Measurements from ENCODE around the gene KCNG2. TPM values are rescaled to one million over a fixed set of nuclear protein-coding genes. Genes with fewer than 3 reads are reported as not detected.

KCNG2 gene
- total and polyA plus RNA-seq, 2 of the 8 experiments (the other 6 are each of a cell fraction or from before 2014, with no cell fraction given): 0.19 to 0.74 TPM

- Histone ChIP-seq H4K8ac (ENCODE audit: extremely low read depth, insufficient read depth, low read length) (no peak overlapping the region), H3K79me1 (ENCODE audit: low read depth, low read length) (no peaks in the 10 kb centered on the region), H3K9ac (replicated peaks in 1 of 4; ENCODE audit: extremely low read depth in 1 of 4, low read depth in 3 of 4, low read length in 3 of 4) (no peak overlapping the region), H4K91ac (replicated peaks; ENCODE audit: insufficient read length, low read length) (no peak overlapping the region), H3K18ac (ENCODE audit: extremely low read depth, low read length) (no peak overlapping the region), H2AK5ac (ENCODE audit: low read depth, low read length) (no peak overlapping the region), H3K4me2 (ENCODE audit: insufficient read depth in 1 of 2, low read depth in 2 of 2, low read length in 2 of 2) (no peak overlapping the region), H2AFZ (ENCODE audit: low read length) (no peak overlapping the region), H3K27ac (ENCODE audit: low read depth, low read length) (no peak overlapping the region), H3K56ac (replicated peaks; ENCODE audit: insufficient read length, low read depth, low read length) (no peak overlapping the region), H3K14ac (ENCODE audit: insufficient read length) (no peak overlapping the region), H3K4me3 (ENCODE audit: extremely low read depth in 1 of 4, insufficient read depth in 2 of 4, low read depth in 3 of 4, low read length in 4 of 4) (no peak overlapping the region), H3K36me3 (ENCODE audit: control insufficient read depth in 2 of 4, insufficient read depth in 4 of 4, low read length in 3 of 4) (no peaks in the 10 kb centered on the region), H3K4ac (replicated peaks; ENCODE audit: insufficient read length, low read depth, low read length) (no peak overlapping the region), H2BK15ac (ENCODE audit: low read length) (no peak overlapping the region), H2BK5ac (ENCODE audit: low read depth, low read length) (no peak overlapping the region), H4K5ac (ENCODE audit: insufficient read length, low read depth, low read length) (no peak overlapping the region), H3K9me3 (ENCODE audit: insufficient read depth in 2 of 2, low read depth in 1 of 2, low read length in 1 of 2) (no peaks in the 10 kb centered on the region), H2BK20ac (ENCODE audit: low read length) (no peak overlapping the region), H3K79me2 (ENCODE audit: control insufficient read depth in 1 of 2, insufficient read depth in 2 of 2, low read length in 2 of 2) (no peaks in the 10 kb centered on the region), H3K23ac (ENCODE audit: insufficient read length) (no peak overlapping the region), H2BK12ac (ENCODE audit: low read depth, low read length) (no peak overlapping the region), H3K4me1 (replicated peaks in 1 of 4; ENCODE audit: control insufficient read depth in 3 of 4, insufficient read depth in 4 of 4, low read length in 3 of 4) (no peaks in the 10 kb centered on the region), H4K20me1 (replicated peaks in 1 of 2; ENCODE audit: control insufficient read depth in 1 of 2, insufficient read depth in 2 of 2, low read length in 2 of 2) (peaks cover 0 to 5% of the 10 kb centered on the region in 2 experiments), H2BK120ac (replicated peaks; ENCODE audit: low read depth, low read length) (no peak overlapping the region), H3K27me3 (replicated peaks in 1 of 4; ENCODE audit: control insufficient read depth in 3 of 4, extremely low read depth in 1 of 4, insufficient read depth in 3 of 4, low read length in 3 of 4) (no peaks in the 10 kb centered on the region; a peak in 1 of 7 replicates), H3K23me2 (ENCODE audit: low read depth, low read length) (no peaks in the 10 kb centered on the region)
- 91% methylated on average over 7 of the region's 7 CpGs; no CpG with 5 or more reads in 1 of the 2 experiments for WGBS, 2 experiments (ENCODE audit: extremely low coverage in 1 of 2, insufficient coverage in 1 of 2, insufficient read length in 1 of 2, insufficient replicate concordance in 2 of 2, low coverage in 1 of 2, low lambda C conversion rate in 2 of 2, missing lambda C conversion rate in 1 of 2)
- DNase-seq (ENCODE audit: low read depth in 1 of 2, low spot score in 2 of 2): no peak
- ChIA-PET CTCF (ENCODE audit: partially characterized antibody) (no interaction called here), POLR2A (ENCODE audit: partially characterized antibody) (no interaction called here)
- FAIRE-seq: no peak
- TF ChIP-seq RNF2 (IDR thresholded peaks at IDR 0.05; ENCODE audit: borderline replicate concordance, low read depth, low read length, missing control alignments, poor library complexity, severe bottlenecking) (no peak), ZNF274 (IDR thresholded peaks at IDR 0.05; ENCODE audit: borderline replicate concordance, extremely low read depth, low read length) (no peak), POU5F1 (IDR thresholded peaks at IDR 0.05; ENCODE audit: low read depth, low read length) (no peak), TAF7 (optimal IDR thresholded peaks at IDR 0.05; ENCODE audit: borderline replicate concordance, low read depth, low read length) (no peak), GTF2F1 (IDR thresholded peaks at IDR 0.05; ENCODE audit: borderline replicate concordance, low read depth, low read length) (no peak), BACH1 (IDR thresholded peaks at IDR 0.05; ENCODE audit: low read length) (no peak), TCF12 (IDR thresholded peaks at IDR 0.05; ENCODE audit: low read depth, low read length) (no peak), SP1 (IDR thresholded peaks at IDR 0.05; ENCODE audit: low read depth, low read length) (no peak), CREB1 (IDR thresholded peaks at IDR 0.05) (no peak), NANOG (IDR thresholded peaks at IDR 0.05; ENCODE audit: insufficient read depth, low read depth, low read length, poor library complexity, severe bottlenecking) (no peak), TBP (IDR thresholded peaks at IDR 0.05; ENCODE audit: low read depth, low read length) (no peak), USF2 (IDR thresholded peaks at IDR 0.05; ENCODE audit: low read length) (no peak)
Observed at GRCh38 chr18:79814373-79814772, 16.6 kb downstream of the KCNG2 start.

All from H1 (cell line).